Testis (tissue), 2 donors: ENCODE measurements around the gene CLDN19.

Source experiments
- CTCF ChIP-seq, 3 experiments: fragments of 450-650 bp in 2 of 3; fragments of 200-600 bp in 1 of 3; sonication (generic) in 1 of 3; IDR thresholded peaks; one replicate each; pipeline ENCODE4 v1.5.1; 2016 to 2019; ENCODE audit warnings: antibody characterized with exemption in 3 of 3, mild to moderate bottlenecking in 2 of 3, moderate library complexity in 1 of 3
- POLR2A ChIP-seq: fragments of 450-650 bp; IDR thresholded peaks from one replicate; pipeline ENCODE4 v1.6.1; 2017; ENCODE audit warnings: antibody characterized with exemption, mild to moderate bottlenecking, moderate library complexity

GRCh38 chr1:42777852-42778251, 37.8 kb upstream of the CLDN19 start:
- TF ChIP-seq CTCF (IDR thresholded peaks at IDR 0.05) (peak in 2 of 3 experiments; percentile 47 to 50), POLR2A (no peak)
